A549 (cell line): Measurements from ENCODE around the gene FBXO10.

Source experiments
- CHD2 ChIP-seq: fragments of 150-350 bp; IDR thresholded peaks from 2 replicates; pipeline ENCODE4 v1.6.1; 2014; ENCODE audit warnings: low read length; ENCODE audit not compliant: partially characterized antibody
- CTCF ChIP-seq: fragments of >200 bp; sonication (Bioruptor Twin); formaldehyde crosslinking; IDR thresholded peaks from 3 replicates; pipeline ENCODE4 v1.5.1; 2016
- ESRRA ChIP-seq: fragments of 150-350 bp; IDR thresholded peaks from 2 replicates; pipeline ENCODE4 v1.6.1; 2014; ENCODE audit warnings: mild to moderate bottlenecking, low read length, borderline replicate concordance
- MAX ChIP-seq: IDR thresholded peaks from 2 replicates; pipeline ENCODE4 v1.6.1; 2012
- RFX5 ChIP-seq: fragments of 450-650 bp; IDR thresholded peaks from 2 replicates; pipeline ENCODE4 v1.7.1; 2014; ENCODE audit warnings: antibody characterized with exemption, mild to moderate bottlenecking, moderate library complexity

GRCh38 chr9:37608250-37608649 lies 32.1 kb upstream of the FBXO10 start:
- TF ChIP-seq MAX (no peak), CTCF (no peak), CHD2 (no peak), ESRRA (no peak), RFX5 (no peak)
